Bronchial epithelial cell (primary cell): ENCODE results near the gene EPHB6. TPM values are rescaled to one million over a fixed set of nuclear protein-coding genes. Genes with fewer than 3 reads are reported as not detected.
A peak's percentile ranks its signal among the peaks of the same experiment; 100 is the strongest.

ENCODE experiments used
- DNase-seq: peaks from one replicate; pipeline ENCODE4 v3.0.0-alpha.2; 2010; ENCODE audit warnings: low read depth
- FAIRE-seq: peaks from 2 replicates; lab custom pipeline; 2011; peaks lifted over from hg19 to GRCh38; lab: Jason Lieb, UNC
- H3K27me3 ChIP-seq: 2 replicates; pipeline ENCODE4 v1.5.1; 2011; ENCODE audit warnings: low read length; ENCODE audit not compliant: control insufficient read depth, insufficient read depth
- H3K36me3 ChIP-seq: 2 replicates; pipeline ENCODE4 v1.5.1; 2011; ENCODE audit warnings: low read length; ENCODE audit not compliant: control insufficient read depth, insufficient read depth
- H3K4me3 ChIP-seq: 2 replicates; pipeline ENCODE4 v1.5.1; 2011; ENCODE audit warnings: mild to moderate bottlenecking, low read depth, low read length, control low read depth
- CTCF ChIP-seq: IDR thresholded peaks from 2 replicates; pipeline ENCODE4 v1.5.1; 2011; ENCODE audit warnings: mild to moderate bottlenecking, moderate library complexity, low read length, control low read depth, inconsistent platforms; ENCODE audit not compliant: insufficient read depth, severe bottlenecking
- total RNA-seq: library from RNA; depleted of rRNA; stranded (reverse); fragments of >200 nt; gene quantifications from 2 replicates; pipeline ENCODE4 v1.2.1, GENCODE V29; 2014

The EPHB6 gene
- total RNA-seq, 1 donor from 2014 or later, result under 0.01 TPM

DNA sequence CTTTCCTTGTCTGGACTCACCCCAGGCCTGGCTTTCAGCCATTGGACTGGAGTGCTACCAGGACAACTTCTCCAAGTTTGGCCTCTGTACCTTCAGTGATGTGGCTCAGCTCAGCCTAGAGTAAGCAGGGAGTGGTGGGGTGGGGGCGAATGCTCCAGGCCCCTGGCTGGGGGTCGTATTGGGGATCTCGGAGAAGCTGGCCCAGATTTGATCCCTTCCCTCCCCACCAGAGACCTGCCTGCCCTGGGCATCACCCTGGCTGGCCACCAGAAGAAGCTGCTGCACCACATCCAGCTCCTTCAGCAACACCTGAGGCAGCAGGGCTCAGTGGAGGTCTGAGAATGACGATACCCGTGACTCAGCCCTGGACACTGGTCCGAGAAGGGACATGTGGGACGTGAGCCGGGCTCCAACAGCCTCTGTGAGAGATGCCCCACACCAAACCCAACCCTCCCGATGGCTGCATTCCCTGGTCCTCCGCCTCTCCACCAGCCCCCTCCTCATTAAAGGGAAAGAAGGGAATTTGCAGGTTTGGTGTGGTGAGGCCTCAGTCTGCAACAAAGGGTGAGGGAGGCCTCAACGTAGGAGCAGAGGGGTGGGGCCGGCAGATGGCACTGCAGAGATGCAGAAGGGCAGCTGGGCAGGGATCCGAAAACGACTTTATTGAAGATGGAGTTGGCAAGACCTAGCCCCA, 15.8 kb downstream of the EPHB6 start:
- TF ChIP-seq CTCF, result no peak
- peaks cover 1% of the 10 kb centered on the region for H3K36me3 ChIP-seq
- DNase-seq (no peak), FAIRE-seq (no peak)
- H3K27me3 ChIP-seq, result no peaks in the 10 kb centered on the region
- no peak overlapping the region for H3K4me3 ChIP-seq

DNA sequence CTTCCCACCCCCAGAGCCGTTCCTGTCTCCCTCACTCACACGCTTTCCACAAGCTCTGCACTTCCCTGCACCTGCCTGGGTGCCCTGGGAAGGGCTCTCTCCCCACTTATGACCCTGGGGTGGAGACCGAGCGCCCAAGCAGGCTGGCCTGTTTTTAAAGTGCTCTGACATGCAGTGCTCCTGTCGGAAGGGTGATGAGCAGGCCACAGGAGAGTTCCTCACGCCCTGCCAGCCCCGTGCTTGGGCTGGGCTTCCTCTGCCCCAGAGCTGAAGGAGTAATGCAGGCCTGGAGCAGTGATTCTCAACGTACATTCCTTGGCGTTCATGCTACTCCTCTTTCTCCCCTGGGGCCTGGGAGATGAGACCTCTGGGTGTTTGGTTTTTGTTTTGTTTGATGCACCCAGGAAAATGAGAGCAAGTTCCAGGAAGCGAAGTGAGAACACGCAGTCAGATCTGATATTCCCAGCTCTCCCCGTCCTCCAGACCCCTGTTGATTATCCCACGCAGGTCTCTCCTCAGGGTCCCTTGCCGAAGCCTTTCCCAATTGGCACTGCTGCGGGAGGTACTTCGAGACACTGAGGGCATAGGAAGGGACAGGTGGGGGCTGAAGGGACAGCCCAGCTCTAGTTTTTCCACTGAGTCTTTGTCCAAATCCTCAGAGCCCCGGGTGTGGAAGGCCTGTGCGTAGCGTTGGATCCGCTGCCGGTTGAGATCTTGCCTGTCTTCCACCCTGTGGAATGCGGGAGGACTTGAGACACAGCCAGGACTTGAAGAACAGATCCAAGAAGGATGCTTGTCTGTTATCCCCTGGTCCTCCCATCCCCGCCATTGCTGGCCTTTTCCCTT, 16.6 kb downstream of the EPHB6 start:
- Histone ChIP-seq H3K4me3 (no peak overlapping the region), H3K27me3 (no peaks in the 10 kb centered on the region), H3K36me3 (peaks cover 1% of the 10 kb centered on the region)
- TF ChIP-seq CTCF, result no peak
- no peak for DNase-seq
- FAIRE-seq, result no peak

DNA sequence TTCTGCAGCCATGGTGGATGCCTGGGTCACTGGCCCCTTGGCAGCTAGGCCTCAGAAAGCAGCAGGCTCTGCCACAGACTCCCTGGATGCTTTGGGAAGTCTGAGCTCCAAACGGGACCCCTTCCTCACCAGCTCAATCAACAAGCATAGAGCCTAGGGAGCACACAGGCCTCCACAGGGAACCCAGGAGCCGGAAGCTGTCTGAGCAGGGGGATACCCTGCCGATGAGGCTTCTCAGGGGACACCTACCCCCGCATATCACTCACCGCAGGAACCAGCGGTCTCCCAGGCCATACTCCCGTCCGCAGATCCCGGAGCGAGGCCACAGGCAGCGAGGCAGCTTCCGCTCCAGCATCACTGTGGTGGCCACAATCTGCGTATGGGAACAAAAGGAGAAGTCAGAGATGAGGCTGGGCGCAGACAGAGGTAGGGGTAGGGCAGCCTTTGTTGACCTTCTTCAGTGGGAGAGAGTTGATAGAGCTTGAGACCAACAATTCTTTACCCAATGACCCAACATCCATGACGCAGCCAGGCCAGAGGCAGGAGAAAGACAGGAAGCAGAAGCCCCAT, 17.3 kb downstream of the EPHB6 start:
- no peak for TF ChIP-seq CTCF
- Histone ChIP-seq H3K4me3 (no peak overlapping the region), H3K36me3 (peaks cover 1% of the 10 kb centered on the region), H3K27me3 (no peaks in the 10 kb centered on the region)
- FAIRE-seq, result no peak
- DNase-seq, result no peak

DNA sequence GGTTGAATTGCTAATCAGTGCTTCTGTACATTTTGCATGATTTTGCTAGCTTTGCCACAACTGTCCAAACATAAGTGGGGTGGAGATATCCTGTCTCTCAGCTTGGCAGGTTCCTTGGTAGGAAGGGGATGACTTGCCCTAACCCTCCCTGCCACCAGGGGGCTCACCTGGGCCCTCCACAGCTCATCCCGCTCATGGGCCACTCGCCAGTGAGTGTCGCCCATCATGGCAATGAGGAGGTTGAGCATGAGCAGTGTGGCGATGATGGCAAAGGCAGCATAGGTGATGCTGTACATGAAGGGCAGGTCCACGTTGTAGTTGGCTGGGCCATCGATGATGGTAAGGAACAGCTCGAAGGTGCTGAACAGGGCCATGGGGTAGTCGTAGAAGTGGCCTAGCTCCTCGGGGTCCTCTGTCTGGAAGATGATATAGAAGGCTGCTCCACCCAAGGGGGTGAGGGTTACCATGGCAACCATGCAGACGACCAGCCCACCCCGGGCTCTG, 18.5 kb downstream of the EPHB6 start:
- peak; percentile 36 for FAIRE-seq
- no peak for DNase-seq
- TF ChIP-seq CTCF, result peak; percentile 70
- Histone ChIP-seq H3K27me3 (no peaks in the 10 kb centered on the region), H3K4me3 (no peak overlapping the region), H3K36me3 (peaks cover 1% of the 10 kb centered on the region)

GRCh38 chr7:142873871-142874270, 19.0 kb downstream of the EPHB6 start:
- Histone ChIP-seq H3K4me3 (no peak overlapping the region), H3K27me3 (no peaks in the 10 kb centered on the region), H3K36me3 (no peaks in the 10 kb centered on the region)
- FAIRE-seq, result no peak
- DNase-seq, result no peak
- no peak for TF ChIP-seq CTCF
